ENCODE results near the gene SPTBN1. TPM values are rescaled to one million over a fixed set of nuclear protein-coding genes. Genes with fewer than 3 reads are reported as not detected.

The SPTBN1 gene
- total and polyA plus RNA-seq, 2 of the 4 experiments (the other 2 are of a cell fraction): 49.1 to 241 TPM

DNA sequence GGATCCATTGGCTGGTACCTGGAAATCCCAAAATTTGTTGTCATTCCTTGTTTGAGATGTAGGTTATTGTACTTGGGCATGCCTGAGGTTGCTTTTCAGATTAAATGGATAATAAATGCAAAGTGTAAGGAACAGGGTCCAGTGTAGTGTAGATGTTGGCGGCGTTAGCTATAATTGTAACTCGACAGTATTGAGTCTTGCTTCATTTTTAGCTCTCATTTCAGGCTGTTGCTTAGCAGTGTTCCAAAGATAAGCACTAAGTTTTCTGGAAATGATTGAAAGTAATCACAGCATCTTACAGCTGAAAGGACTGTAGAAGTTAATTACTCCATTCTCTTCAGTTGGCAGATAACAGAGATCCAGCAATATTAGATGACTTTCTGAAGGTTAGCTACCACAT lies 47.8 kb upstream of the SPTBN1 start:
- no peak overlapping the region for H2BK5ac ChIP-seq (ENCODE audit: low read depth, low read length, poor library complexity, severe bottlenecking)
- H2AK5ac ChIP-seq (ENCODE audit: low read depth, low read length): no peak overlapping the region
- BruUV-seq (replicated peaks): no TSS peak
- no peak overlapping the region for H2BK15ac ChIP-seq (ENCODE audit: low read depth, low read length)
- CTCF ChIA-PET: interaction anchor here (0.7 kb wide), 1 partner anchor 57 kb away, joined by 7 read pairs; no protein-coding TSS in a partner anchor
- POLR2A ChIA-PET (ENCODE audit: unreplicated experiment): no interaction called here
- H4K20me1 ChIP-seq (ENCODE audit: insufficient read depth, low read length): no peaks in the 10 kb centered on the region
- no peak overlapping the region for H4K8ac ChIP-seq (ENCODE audit: low read depth in 2 of 2, low read length in 2 of 2)
- no peaks in the 10 kb centered on the region for H3K9me3 ChIP-seq (ENCODE audit: control insufficient read depth, insufficient read depth, low read length)
- H3K27me3 ChIP-seq (ENCODE audit: control insufficient read depth, insufficient read depth, low read length): no peaks in the 10 kb centered on the region
- no peak overlapping the region for H3K4me2 ChIP-seq (ENCODE audit: low read depth, low read length)
- dilution Hi-C loops (cut with HindIII; ENCODE audit: low sequenced_read_pairs, unreplicated experiment) (no loop called here), in situ Hi-C loops (cut with MboI; ENCODE audit: low sequenced_read_pairs) (no loop called here), intact Hi-C loops (cut with micrococcal nuclease) (no loop called here)
- DNase-seq (no peak), ATAC-seq (ENCODE audit: low read depth) (no peak)
- no peak overlapping the region for H2BK20ac ChIP-seq (ENCODE audit: low read depth, low read length)
- WGBS, 2 experiments (ENCODE audit: extremely low coverage in 2 of 2, insufficient read length in 1 of 2): no CpG with 5 or more reads among the region's 3 CpGs
- H3K36me3 ChIP-seq (ENCODE audit: control insufficient read depth, insufficient read depth, low read length): no peaks in the 10 kb centered on the region
- no peak overlapping the region for H2AK9ac ChIP-seq (replicated peaks; ENCODE audit: low read depth, low read length, poor library complexity)
- H3K4me1 ChIP-seq (ENCODE audit: control insufficient read depth, insufficient read depth, low read length): peaks cover 6% of the 10 kb centered on the region
- no peak overlapping the region for H4K5ac ChIP-seq (ENCODE audit: low read depth, low read length)
- H3K4ac ChIP-seq (ENCODE audit: low read depth, low read length): no peak overlapping the region
- no peak overlapping the region for H4K91ac ChIP-seq (ENCODE audit: insufficient read depth, low read depth, low read length)
- no peak overlapping the region for H3K18ac ChIP-seq (ENCODE audit: low read depth, low read length)
- H2AFZ ChIP-seq (replicated peaks; ENCODE audit: low read length, poor library complexity): no peak overlapping the region
- H3K27ac ChIP-seq (ENCODE audit: insufficient read depth, low read length): no peak overlapping the region
- peaks cover 6% of the 10 kb centered on the region; the same call in 1 of the 2 replicates for H3K9me1 ChIP-seq (ENCODE audit: insufficient read depth, low read length)
- H3K56ac ChIP-seq (ENCODE audit: extremely low read depth, insufficient read depth, low read length): no peak overlapping the region
- TF ChIP-seq MXI1 (IDR thresholded peaks at IDR 0.05; ENCODE audit: borderline replicate concordance, low read depth, low read length) (no peak), RFX5 (IDR thresholded peaks at IDR 0.05; ENCODE audit: low read depth, low read length) (no peak), BHLHE40 (IDR thresholded peaks at IDR 0.05; ENCODE audit: low read depth, low read length) (no peak), MAFK (IDR thresholded peaks at IDR 0.05; ENCODE audit: low read depth, low read length) (no peak), RAD21 (IDR thresholded peaks at IDR 0.05; ENCODE audit: low read length) (no peak), SMC3 (IDR thresholded peaks at IDR 0.05; ENCODE audit: low read depth, low read length) (no peak), POLR2A (IDR thresholded peaks at IDR 0.05; ENCODE audit: low read depth, low read length) (no peak), CHD1 (IDR thresholded peaks at IDR 0.05; ENCODE audit: low read depth, low read length) (no peak), FOS (IDR thresholded peaks at IDR 0.05; ENCODE audit: low read depth, low read length) (no peak), CEBPB (IDR thresholded peaks at IDR 0.05; ENCODE audit: low read depth, low read length) (no peak), NFE2L2 (IDR thresholded peaks at IDR 0.05; ENCODE audit: low read depth, low read length) (no peak)
- TF ChIP-seq, protein P1, sequence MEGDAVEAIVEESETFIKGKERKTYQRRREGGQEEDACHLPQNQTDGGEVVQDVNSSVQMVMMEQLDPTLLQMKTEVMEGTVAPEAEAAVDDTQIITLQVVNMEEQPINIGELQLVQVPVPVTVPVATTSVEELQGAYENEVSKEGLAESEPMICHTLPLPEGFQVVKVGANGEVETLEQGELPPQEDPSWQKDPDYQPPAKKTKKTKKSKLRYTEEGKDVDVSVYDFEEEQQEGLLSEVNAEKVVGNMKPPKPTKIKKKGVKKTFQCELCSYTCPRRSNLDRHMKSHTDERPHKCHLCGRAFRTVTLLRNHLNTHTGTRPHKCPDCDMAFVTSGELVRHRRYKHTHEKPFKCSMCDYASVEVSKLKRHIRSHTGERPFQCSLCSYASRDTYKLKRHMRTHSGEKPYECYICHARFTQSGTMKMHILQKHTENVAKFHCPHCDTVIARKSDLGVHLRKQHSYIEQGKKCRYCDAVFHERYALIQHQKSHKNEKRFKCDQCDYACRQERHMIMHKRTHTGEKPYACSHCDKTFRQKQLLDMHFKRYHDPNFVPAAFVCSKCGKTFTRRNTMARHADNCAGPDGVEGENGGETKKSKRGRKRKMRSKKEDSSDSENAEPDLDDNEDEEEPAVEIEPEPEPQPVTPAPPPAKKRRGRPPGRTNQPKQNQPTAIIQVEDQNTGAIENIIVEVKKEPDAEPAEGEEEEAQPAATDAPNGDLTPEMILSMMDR (conservative IDR thresholded peaks at IDR 0.05; ENCODE audit: low read depth, low read length): no peak
- TF ChIP-seq, protein P2, sequence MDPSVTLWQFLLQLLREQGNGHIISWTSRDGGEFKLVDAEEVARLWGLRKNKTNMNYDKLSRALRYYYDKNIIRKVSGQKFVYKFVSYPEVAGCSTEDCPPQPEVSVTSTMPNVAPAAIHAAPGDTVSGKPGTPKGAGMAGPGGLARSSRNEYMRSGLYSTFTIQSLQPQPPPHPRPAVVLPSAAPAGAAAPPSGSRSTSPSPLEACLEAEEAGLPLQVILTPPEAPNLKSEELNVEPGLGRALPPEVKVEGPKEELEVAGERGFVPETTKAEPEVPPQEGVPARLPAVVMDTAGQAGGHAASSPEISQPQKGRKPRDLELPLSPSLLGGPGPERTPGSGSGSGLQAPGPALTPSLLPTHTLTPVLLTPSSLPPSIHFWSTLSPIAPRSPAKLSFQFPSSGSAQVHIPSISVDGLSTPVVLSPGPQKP (IDR thresholded peaks at IDR 0.05; ENCODE audit: borderline replicate concordance, low read depth, low read length): no peak
- TF ChIP-seq, protein P3, sequence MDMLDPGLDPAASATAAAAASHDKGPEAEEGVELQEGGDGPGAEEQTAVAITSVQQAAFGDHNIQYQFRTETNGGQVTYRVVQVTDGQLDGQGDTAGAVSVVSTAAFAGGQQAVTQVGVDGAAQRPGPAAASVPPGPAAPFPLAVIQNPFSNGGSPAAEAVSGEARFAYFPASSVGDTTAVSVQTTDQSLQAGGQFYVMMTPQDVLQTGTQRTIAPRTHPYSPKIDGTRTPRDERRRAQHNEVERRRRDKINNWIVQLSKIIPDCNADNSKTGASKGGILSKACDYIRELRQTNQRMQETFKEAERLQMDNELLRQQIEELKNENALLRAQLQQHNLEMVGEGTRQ (IDR thresholded peaks at IDR 0.05; ENCODE audit: low read depth, low read length): no peak
- no peak overlapping the region for H3K4me3 ChIP-seq (ENCODE audit: insufficient read depth, low read depth, low read length)
- no peaks in the 10 kb centered on the region for H3K79me1 ChIP-seq (ENCODE audit: low read depth in 1 of 2, low read length in 2 of 2)
- H3K23ac ChIP-seq (ENCODE audit: low read depth, low read length): no peak overlapping the region
- no peak overlapping the region for H3K14ac ChIP-seq (replicated peaks; ENCODE audit: low read depth, low read length)
- no peak overlapping the region for H2BK120ac ChIP-seq (ENCODE audit: low read depth, low read length)
- no peak overlapping the region for H3K9ac ChIP-seq (ENCODE audit: low read depth, low read length)

Measured in IMR-90 (cell line).